Omental fat pad (tissue), 4 donors: Measurements from ENCODE around the gene ZP3. TPM values are rescaled to one million over a fixed set of nuclear protein-coding genes. Genes with fewer than 3 reads are reported as not detected.
"Not testable (repeated sequence)": the region's sequence is repeated elsewhere in the genome, so short reads cannot be mapped to it uniquely, and the experiment has no call there.

Experiments used
- ATAC-seq: fragments of 150-250 bp; one replicate; pipeline ENCODE4 v1.9.1; 2016; ENCODE audit warnings: mild to moderate bottlenecking, moderate library complexity; ENCODE audit not compliant: low FRiP score
- DNase-seq: peaks from one replicate; pipeline ENCODE4 v3.0.0-alpha.2; 2019; ENCODE audit warnings: low spot score
- total RNA-seq, 4 donors: library from RNA; depleted of rRNA; stranded (reverse); fragments of >200 nt; gene quantifications; one replicate each; pipeline ENCODE4 v1.1.0, GENCODE V29; 2016
- TF ChIP-seq, protein P1 (sequence below), 3 donors: fragments of 450-650 bp; IDR thresholded peaks; one replicate each; pipeline ENCODE4 v1.5.1; 2016 to 2017; ENCODE audit warnings: antibody characterized with exemption in 3 of 3, mild to moderate bottlenecking in 3 of 3, moderate library complexity in 2 of 3

Gene ZP3
- total RNA-seq, 4 donors from 2014 or later = 0.48 to 2.6 (median 0.65) TPM; not detected in 1

DNA sequence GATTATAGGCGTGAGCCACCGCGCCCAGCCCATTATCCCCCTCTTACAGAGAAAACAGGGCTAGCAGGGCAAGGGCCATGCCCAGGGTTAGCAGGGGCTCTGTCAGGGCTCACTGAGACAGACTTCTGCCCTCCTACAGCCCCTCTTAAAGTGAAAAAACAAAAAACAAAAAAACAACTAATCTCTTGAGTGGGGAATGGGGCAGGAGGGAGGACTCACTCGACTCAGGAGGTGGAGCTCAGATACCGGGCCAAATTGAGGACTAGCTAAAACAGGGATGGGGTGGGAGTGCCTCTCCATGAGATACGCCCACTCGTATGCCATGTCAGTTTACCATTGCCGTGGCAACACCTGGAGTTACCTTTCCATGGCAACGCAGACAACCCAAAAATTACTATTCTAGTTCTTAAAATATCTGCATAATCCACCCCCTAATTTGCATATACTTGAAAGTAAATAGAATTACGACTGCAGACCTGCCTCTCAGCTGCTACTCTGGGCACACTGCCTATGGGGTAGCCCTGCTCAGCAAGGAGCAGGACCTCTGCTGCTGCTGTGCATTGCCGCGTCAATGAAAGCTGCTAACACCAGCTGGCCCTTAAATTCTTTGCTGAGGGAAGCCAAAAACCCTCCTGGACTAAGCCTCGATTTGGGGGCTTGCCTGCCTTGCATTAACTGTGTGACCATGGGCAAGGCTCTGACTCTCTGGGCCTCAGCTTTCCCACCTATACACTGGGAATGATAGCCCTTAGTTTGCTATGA lies 28.6 kb upstream of the ZP3 start:
- no peak for DNase-seq
- ATAC-seq = no peak
- TF ChIP-seq, protein P1, sequence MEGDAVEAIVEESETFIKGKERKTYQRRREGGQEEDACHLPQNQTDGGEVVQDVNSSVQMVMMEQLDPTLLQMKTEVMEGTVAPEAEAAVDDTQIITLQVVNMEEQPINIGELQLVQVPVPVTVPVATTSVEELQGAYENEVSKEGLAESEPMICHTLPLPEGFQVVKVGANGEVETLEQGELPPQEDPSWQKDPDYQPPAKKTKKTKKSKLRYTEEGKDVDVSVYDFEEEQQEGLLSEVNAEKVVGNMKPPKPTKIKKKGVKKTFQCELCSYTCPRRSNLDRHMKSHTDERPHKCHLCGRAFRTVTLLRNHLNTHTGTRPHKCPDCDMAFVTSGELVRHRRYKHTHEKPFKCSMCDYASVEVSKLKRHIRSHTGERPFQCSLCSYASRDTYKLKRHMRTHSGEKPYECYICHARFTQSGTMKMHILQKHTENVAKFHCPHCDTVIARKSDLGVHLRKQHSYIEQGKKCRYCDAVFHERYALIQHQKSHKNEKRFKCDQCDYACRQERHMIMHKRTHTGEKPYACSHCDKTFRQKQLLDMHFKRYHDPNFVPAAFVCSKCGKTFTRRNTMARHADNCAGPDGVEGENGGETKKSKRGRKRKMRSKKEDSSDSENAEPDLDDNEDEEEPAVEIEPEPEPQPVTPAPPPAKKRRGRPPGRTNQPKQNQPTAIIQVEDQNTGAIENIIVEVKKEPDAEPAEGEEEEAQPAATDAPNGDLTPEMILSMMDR (IDR thresholded peaks at IDR 0.05) = no peak

DNA sequence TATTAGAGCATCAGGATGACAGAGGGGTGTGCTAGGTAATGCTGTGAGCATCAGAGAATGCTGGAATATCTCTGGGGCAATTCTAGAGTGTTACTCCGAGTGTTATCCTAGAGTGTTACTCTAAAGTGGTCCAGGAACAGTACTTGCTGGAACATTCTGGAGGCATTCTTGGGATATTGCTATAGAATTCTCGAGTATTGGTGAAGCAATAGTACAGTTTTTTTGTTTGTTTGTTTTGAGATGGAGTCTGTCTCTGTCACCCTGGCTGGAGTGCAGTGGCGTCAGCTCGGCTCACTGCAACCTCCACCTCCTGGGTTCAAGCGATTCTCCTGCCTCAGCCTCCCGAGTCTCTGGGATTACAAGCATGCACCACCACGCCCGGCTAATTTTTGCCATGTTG lies 27.9 kb upstream of the ZP3 start:
- no peak for ATAC-seq
- DNase-seq = no peak
- TF ChIP-seq, protein P1 (IDR thresholded peaks at IDR 0.05) = no peak

GRCh38 chr7:76397409-76398183 lies 27.2 kb upstream of the ZP3 start:
- peak; percentile 64 for DNase-seq
- TF ChIP-seq, protein P1 (IDR thresholded peaks at IDR 0.05) = no peak
- peak; percentile 48 for ATAC-seq

DNA sequence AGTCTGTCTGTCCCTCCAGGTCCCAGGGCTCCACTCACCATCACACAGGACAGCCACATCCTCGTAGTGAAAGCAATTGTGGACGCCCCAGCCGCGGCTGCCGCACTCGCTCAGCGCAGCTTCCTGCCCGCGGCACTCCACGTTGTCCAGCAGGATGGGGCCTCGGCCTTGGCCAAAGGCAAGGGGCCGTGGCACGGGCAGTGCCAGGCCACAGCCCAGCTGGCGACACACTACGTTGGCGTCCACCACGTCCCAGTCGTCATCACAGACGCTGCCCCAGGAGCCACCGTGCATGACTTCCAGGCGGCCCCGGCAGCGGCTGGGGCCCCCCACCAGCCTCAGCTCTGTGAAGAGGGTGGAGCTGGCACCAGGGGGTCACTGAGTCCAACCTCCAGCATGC lies 24.5 kb upstream of the ZP3 start:
- TF ChIP-seq, protein P1 (IDR thresholded peaks at IDR 0.05) = no peak
- ATAC-seq = no peak
- no peak for DNase-seq

DNA sequence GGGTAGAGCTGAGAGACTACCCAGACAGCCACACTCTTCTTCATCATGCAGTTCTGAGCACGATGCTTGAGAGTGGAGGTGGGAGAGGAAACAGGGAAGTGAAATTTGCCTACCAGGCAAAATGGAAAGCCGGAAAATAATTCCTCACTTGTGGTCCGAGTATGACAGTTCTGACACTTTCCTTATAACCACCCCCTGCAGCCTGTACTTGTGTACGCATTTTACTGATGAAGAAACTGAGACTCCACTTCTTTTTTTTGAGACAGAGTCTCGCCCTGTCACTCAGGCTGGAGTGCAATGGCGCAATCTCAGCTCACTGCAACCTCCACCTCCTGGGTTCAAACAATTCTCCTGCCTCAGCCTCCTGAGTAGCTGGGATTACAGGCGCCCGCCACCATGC lies 21.7 kb upstream of the ZP3 start:
- ATAC-seq, DNase-seq: not testable (repeated sequence)

DNA sequence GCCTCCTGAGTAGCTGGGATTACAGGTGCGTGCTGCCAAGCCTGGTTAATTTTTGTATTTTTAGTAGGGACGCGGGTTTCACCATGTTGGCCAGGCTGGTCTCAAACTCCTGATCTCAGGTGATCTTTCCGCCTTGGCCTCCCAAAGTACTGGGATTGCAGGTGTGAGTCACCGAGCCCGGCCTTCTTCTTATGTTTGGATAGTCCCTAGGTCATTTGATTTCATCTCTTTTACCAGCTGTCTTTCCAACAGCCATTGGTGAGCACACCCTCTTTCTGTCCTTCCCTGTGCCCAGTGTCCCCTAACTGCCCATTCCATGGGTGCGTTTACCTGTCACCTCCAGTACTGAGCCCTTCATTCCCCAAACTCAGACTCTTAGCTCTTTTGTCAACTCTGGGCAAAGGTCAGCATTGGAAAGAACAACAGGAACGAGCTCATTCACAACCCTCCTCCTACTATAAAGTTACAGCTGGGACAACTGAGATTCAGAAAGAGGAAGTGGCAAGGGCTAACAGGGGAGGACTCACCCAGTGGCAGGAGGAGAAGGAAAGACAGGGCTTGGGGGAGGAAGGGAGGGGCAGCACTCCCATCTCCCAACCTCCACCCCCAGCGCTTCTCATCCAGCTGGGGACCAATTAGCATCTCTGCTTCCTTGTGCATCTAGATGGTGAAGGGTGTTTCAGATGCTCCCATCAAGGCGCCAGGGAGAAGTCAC lies 20.8 kb upstream of the ZP3 start:
- ATAC-seq = no peak
- TF ChIP-seq, protein P1 (IDR thresholded peaks at IDR 0.05) = no peak
- DNase-seq = no peak

- no peak for DNase-seq
- ATAC-seq = no peak
- TF ChIP-seq, protein P1 (IDR thresholded peaks at IDR 0.05) = no peak
Measured at GRCh38 chr7:76405738-76406137, 19.0 kb upstream of the ZP3 start.
